Muscle of leg (tissue), 11 donors: ENCODE results near the gene STARD3NL. TPM values are rescaled to one million over a fixed set of nuclear protein-coding genes. Genes with fewer than 3 reads are reported as not detected.

Experiments
- DNase-seq: peaks from one replicate; pipeline ENCODE4 v3.0.0; 2013
- H3K27ac ChIP-seq: one replicate; pipeline ENCODE4 v1.5.1; 2013; ENCODE audit warnings: mild to moderate bottlenecking, low read length, control low read depth
- H3K27me3 ChIP-seq: one replicate; pipeline ENCODE4 v1.6.1; 2013; ENCODE audit warnings: low read length; ENCODE audit not compliant: control insufficient read depth, insufficient read depth
- H3K36me3 ChIP-seq: one replicate; pipeline ENCODE4 v1.6.1; 2013; ENCODE audit warnings: low read length; ENCODE audit not compliant: control insufficient read depth, insufficient read depth
- H3K4me1 ChIP-seq: one replicate; pipeline ENCODE4 v1.6.1; 2013; ENCODE audit warnings: low read length; ENCODE audit not compliant: control insufficient read depth, insufficient read depth
- H3K4me3 ChIP-seq: one replicate; pipeline ENCODE4 v1.5.1; 2013; ENCODE audit warnings: low read length, control low read depth
- H3K9me3 ChIP-seq: replicated peaks from 2 replicates; pipeline ENCODE4 v1.6.1; 2013; ENCODE audit warnings: low read depth, low read length; ENCODE audit not compliant: control insufficient read depth
- WGBS: methylation state at CpG from one replicate; pipeline ENCODE4 v1.1.5; 2013; ENCODE audit warnings: missing lambda C conversion rate; ENCODE audit not compliant: insufficient coverage; 5-methylcytosine and 5-hydroxymethylcytosine counted together
- polyA plus RNA-seq, 8 donors: library from polyadenylated mRNA; unstranded; fragments of 120-200 nt; gene quantifications; one replicate each; pipeline versions ENCODE4 v1.2.1 to v1.2.3, GENCODE V29; 2013; ENCODE audit warnings: inconsistent platforms in 1 of 8, low replicate concordance in 1 of 8; ENCODE audit not compliant: insufficient read length in 8 of 8, insufficient read depth in 1 of 8
- total RNA-seq: library from RNA; stranded (reverse); fragments of 120-200 nt; gene quantifications from one replicate; pipeline ENCODE4 v1.2.4, GENCODE V29; 2013

The STARD3NL gene
- total and polyA plus RNA-seq, 9 donors, result 29.7 to 37.8 (median 31.1) TPM

- Histone ChIP-seq H3K36me3 (no peaks in the 10 kb centered on the region), H3K27me3 (no peaks in the 10 kb centered on the region), H3K9me3 (peaks cover 10% of the 10 kb centered on the region), H3K4me1 (peaks cover 3% of the 10 kb centered on the region), H3K4me3 (no peak overlapping the region), H3K27ac (no peak overlapping the region)
- DNase-seq, result no peak
- WGBS, result 100% methylated on average over 1 of the region's 2 CpGs
Measured at GRCh38 chr7:38192327-38192726, 14.3 kb downstream of the STARD3NL start.

- peaks cover 10% of the 10 kb centered on the region for H3K9me3 ChIP-seq
- H3K4me1 ChIP-seq, result peaks cover 2% of the 10 kb centered on the region
- H3K4me3 ChIP-seq, result no peak overlapping the region
- H3K27ac ChIP-seq, result no peak overlapping the region
- no peaks in the 10 kb centered on the region for H3K36me3 ChIP-seq
- WGBS, result 86% methylated on average over 2 of the region's 4 CpGs
- DNase-seq, result no peak
- H3K27me3 ChIP-seq, result no peaks in the 10 kb centered on the region
Measured at GRCh38 chr7:38195804-38196595, 18.0 kb downstream of the STARD3NL start.

DNA sequence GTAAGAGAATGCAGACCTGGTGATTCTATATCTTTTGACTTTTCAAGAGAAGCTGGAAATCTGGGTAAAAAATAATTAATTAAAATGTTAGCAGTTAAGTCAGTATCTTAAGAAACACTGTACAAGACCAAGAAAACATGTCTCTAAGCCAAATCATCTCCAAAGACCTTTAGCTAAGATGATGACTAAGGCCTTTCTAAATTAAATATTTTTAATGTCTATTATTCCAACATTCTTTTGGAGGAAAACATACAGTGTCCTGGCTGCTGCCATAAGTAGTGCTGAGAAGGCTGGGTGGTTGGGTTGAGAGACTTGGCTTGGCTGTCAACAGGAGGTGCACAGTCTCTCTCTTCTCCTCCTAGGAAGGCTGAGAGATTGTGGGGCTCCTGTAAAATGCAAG lies 20.3 kb downstream of the STARD3NL start:
- H3K36me3 ChIP-seq, result peaks cover 4% of the 10 kb centered on the region
- no peak overlapping the region for H3K4me3 ChIP-seq
- H3K9me3 ChIP-seq, result no peaks in the 10 kb centered on the region
- H3K27me3 ChIP-seq, result no peaks in the 10 kb centered on the region
- H3K4me1 ChIP-seq, result peaks cover 2% of the 10 kb centered on the region
- no peak overlapping the region for H3K27ac ChIP-seq
- no peak for DNase-seq

- Histone ChIP-seq H3K4me3 (no peak overlapping the region), H3K27me3 (no peaks in the 10 kb centered on the region), H3K9me3 (no peaks in the 10 kb centered on the region), H3K27ac (no peak overlapping the region), H3K4me1 (peaks cover 2% of the 10 kb centered on the region), H3K36me3 (peaks cover 4% of the 10 kb centered on the region)
- 50% methylated on average over 1 of the region's 2 CpGs for WGBS
- no peak for DNase-seq
Measured at GRCh38 chr7:38199154-38199553, 21.1 kb downstream of the STARD3NL start.

DNA sequence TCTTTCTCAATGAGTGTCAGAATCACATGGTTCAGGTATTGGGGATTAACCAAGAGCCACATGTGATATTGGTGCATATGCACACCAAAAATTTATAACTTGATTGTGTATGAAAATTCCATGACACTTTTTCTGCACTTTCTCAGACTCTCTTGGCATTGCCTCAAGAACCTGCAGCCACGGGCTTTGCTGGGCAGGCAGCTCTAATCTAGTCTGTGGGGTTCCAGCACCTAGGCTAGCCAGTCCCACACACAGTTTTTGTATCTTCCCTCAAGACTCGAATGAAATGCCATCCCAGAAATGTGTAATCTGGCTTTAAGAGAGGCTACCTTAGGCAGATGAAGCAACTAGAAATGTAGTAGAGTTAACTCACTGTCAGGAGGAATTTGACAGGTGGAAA lies 21.7 kb downstream of the STARD3NL start:
- peaks cover 4% of the 10 kb centered on the region for H3K36me3 ChIP-seq
- no peaks in the 10 kb centered on the region for H3K27me3 ChIP-seq
- H3K9me3 ChIP-seq, result no peaks in the 10 kb centered on the region
- no peak overlapping the region for H3K27ac ChIP-seq
- no peak for DNase-seq
- no CpG with 5 or more reads among the region's 2 CpGs for WGBS
- H3K4me1 ChIP-seq, result peaks cover 2% of the 10 kb centered on the region
- H3K4me3 ChIP-seq, result no peak overlapping the region

DNA sequence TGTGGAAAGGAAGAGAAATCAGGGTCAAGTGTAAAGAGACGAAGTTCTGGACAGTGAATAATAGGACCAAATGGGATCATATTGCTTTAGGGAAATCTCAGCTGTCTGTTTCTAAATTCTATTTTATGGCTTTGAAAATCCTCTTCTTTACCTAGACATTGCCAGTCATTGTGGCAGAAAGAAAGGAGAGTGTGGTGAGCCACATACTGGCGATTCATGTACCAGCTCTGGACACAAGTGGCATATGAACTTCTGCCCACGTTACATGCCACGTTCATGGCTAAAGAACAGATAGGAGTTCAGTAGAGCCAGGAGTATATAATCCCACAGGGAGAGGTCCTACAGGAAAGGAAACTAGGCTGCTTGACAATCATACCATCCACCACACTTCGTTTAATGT lies 28.0 kb downstream of the STARD3NL start:
- 69% methylated on average over 4 of the region's 5 CpGs for WGBS
- peaks cover 14% of the 10 kb centered on the region for H3K36me3 ChIP-seq
- DNase-seq, result no peak
- H3K4me1 ChIP-seq, result no peaks in the 10 kb centered on the region
- no peaks in the 10 kb centered on the region for H3K9me3 ChIP-seq
- no peaks in the 10 kb centered on the region for H3K27me3 ChIP-seq
- no peak overlapping the region for H3K27ac ChIP-seq
- H3K4me3 ChIP-seq, result no peak overlapping the region

GRCh38 chr7:38207843-38208242 lies 29.8 kb downstream of the STARD3NL start:
- Histone ChIP-seq H3K4me1 (no peaks in the 10 kb centered on the region), H3K4me3 (no peak overlapping the region), H3K27me3 (no peaks in the 10 kb centered on the region), H3K9me3 (no peaks in the 10 kb centered on the region), H3K36me3 (peaks cover 11% of the 10 kb centered on the region), H3K27ac (no peak overlapping the region)
- no peak for DNase-seq
- 60% methylated on average over 1 of the region's 1 CpG for WGBS

DNA sequence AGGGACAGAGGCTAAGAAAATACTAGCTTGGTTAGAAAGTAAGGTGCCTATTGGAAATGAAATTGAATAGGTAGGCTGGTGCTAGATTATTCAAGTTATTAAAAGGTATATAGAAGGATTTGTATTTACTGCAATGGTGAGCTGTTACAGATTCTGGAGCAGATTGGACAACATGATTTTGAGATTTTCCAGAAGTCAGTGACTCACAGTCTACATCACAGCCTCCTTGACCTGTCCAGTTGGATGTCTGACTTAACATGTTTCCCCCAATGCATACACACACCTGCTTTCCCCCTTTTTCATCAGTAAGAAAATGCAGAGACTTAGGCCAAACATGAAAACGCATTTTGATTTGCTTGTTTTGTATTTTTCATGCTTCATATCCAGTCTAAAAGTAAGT lies 33.4 kb downstream of the STARD3NL start:
- no peak for DNase-seq
- Histone ChIP-seq H3K27ac (peak overlapping the region; percentile 54), H3K36me3 (peaks cover 15% of the 10 kb centered on the region), H3K27me3 (no peaks in the 10 kb centered on the region), H3K9me3 (no peaks in the 10 kb centered on the region), H3K4me3 (no peak overlapping the region), H3K4me1 (peaks cover under 1% of the 10 kb centered on the region)
- 80% methylated on average over 1 of the region's 1 CpG for WGBS

DNA sequence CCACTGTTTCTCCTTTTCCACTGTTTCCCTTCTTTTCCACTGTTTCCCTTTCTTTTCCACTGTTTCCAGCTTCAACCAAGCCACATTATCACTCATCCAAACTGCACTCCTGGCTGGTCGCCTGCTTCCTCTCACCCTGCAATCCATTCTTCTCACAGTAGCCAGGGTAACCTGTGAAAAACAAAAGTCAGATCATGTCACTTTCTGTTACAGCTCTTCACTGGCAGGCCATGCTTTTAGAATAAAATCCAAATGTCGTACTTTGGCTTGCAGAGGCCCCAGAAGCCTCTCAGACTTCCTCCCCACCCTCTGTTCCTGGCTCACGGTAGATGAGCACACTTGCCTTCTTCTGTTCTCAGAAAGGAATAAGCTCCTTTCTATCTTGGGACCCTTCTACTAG lies 33.9 kb downstream of the STARD3NL start:
- WGBS, result 67% methylated on average over 1 of the region's 3 CpGs
- Histone ChIP-seq H3K4me3 (no peak overlapping the region), H3K27ac (peak overlapping the region; percentile 54), H3K27me3 (no peaks in the 10 kb centered on the region), H3K9me3 (no peaks in the 10 kb centered on the region), H3K4me1 (peaks cover 4% of the 10 kb centered on the region), H3K36me3 (peaks cover 19% of the 10 kb centered on the region)
- DNase-seq, result peak; percentile 84

GRCh38 chr7:38215115-38215514 lies 37.1 kb downstream of the STARD3NL start:
- WGBS, result no CpG with 5 or more reads among the region's 1 CpG
- H3K4me1 ChIP-seq, result peaks cover 4% of the 10 kb centered on the region
- H3K9me3 ChIP-seq, result no peaks in the 10 kb centered on the region
- no peak overlapping the region for H3K4me3 ChIP-seq
- H3K27me3 ChIP-seq, result no peaks in the 10 kb centered on the region
- no peak for DNase-seq
- H3K27ac ChIP-seq, result peak overlapping the region; percentile 42
- peaks cover 38% of the 10 kb centered on the region for H3K36me3 ChIP-seq
